ENCODE measurements around the gene ANTXR2. TPM values are rescaled to one million over a fixed set of nuclear protein-coding genes. Genes with fewer than 3 reads are reported as not detected.
A peak's percentile ranks its signal among the peaks of the same experiment; 100 is the strongest.

Gene ANTXR2
- total and polyA plus RNA-seq, 2 of the 13 experiments (the other 11 are each of a cell fraction or from before 2014, with no cell fraction given): 4.6 to 14.5 TPM

- TF ChIP-seq ARID5B (CRISPR knock-in tag; IDR thresholded peaks at IDR 0.05) (peak; percentile 45), POGZ (CRISPR knock-in tag; IDR thresholded peaks at IDR 0.05) (0 out of 2 replicates have a peak, but pooled peaks have one; percentile 32), ZNF230 (CRISPR knock-in tag; IDR thresholded peaks at IDR 0.05) (no peak), HNF4G (IDR thresholded peaks at IDR 0.05; ENCODE audit: borderline replicate concordance, low read depth, low read length) (peak; percentile 11; the same call in 1 of the 2 replicates), HNF4G (CRISPR knock-in tag; IDR thresholded peaks at IDR 0.05; ENCODE audit: borderline replicate concordance, low read depth) (no peak; the same call in 1 of the 2 replicates), ZNF280B (CRISPR knock-in tag; IDR thresholded peaks at IDR 0.05; ENCODE audit: borderline replicate concordance) (no peak), ZNF589 (CRISPR knock-in tag; conservative IDR thresholded peaks at IDR 0.05) (no peak), GABPA (IDR thresholded peaks at IDR 0.05; ENCODE audit: low read depth, low read length) (no peak), GABPA (CRISPR knock-in tag; IDR thresholded peaks at IDR 0.05; ENCODE audit: low read depth) (peak; percentile 35; the same call in 1 of the 2 replicates), ZSCAN12 (CRISPR knock-in tag; IDR thresholded peaks at IDR 0.05) (no peak), MED13 (CRISPR knock-in tag; IDR thresholded peaks at IDR 0.05) (no peak), HOMEZ (CRISPR knock-in tag; IDR thresholded peaks at IDR 0.05; ENCODE audit: low read depth) (peak; percentile 46; the same call in 1 of the 2 replicates), ZNF577 (CRISPR knock-in tag; IDR thresholded peaks at IDR 0.05; ENCODE audit: borderline replicate concordance, low read depth) (no peak), NR2C2 (CRISPR knock-in tag; IDR thresholded peaks at IDR 0.05; ENCODE audit: borderline replicate concordance) (0 out of 2 replicates have a peak, but pooled peaks have one; percentile 14), PAXIP1 (CRISPR knock-in tag; conservative IDR thresholded peaks at IDR 0.05) (peak; percentile 43; the same call in 1 of the 2 replicates), GZF1 (CRISPR knock-in tag; IDR thresholded peaks at IDR 0.05) (no peak), TP53 (CRISPR knock-in tag; conservative IDR thresholded peaks at IDR 0.05) (no peak), FOXP1 (IDR thresholded peaks at IDR 0.05) (no peak), FOXP1 (CRISPR knock-in tag; IDR thresholded peaks at IDR 0.05) (0 out of 2 replicates have a peak, but pooled peaks have one; percentile 30), TFAP4 (IDR thresholded peaks at IDR 0.05; ENCODE audit: borderline replicate concordance, low read depth) (peak; percentile 82; the same call in 1 of the 2 replicates)
Measured at GRCh38 chr4:80035336-80035735, 37.7 kb downstream of the ANTXR2 start (continued).

All from HepG2 (cell line).